ENCODE data around the gene RWDD3. TPM values are rescaled to one million over a fixed set of nuclear protein-coding genes. Genes with fewer than 3 reads are reported as not detected.

Gene RWDD3
- total RNA-seq, 2 donors from 2014 or later, result 13.5 to 20.8 TPM

GRCh38 chr1:95249916-95250315 lies 15.9 kb downstream of the RWDD3 start:
- H3K27me3 ChIP-seq, result no peaks in the 10 kb centered on the region
- TF ChIP-seq CTCF (IDR thresholded peaks at IDR 0.05) (no peak), POLR2A (IDR thresholded peaks at IDR 0.05) (no peak)
- no peak overlapping the region for H3K27ac ChIP-seq
- DNase-seq, result no peak
- no peaks in the 10 kb centered on the region for H3K36me3 ChIP-seq (replicated peaks in 1 of 2; ENCODE audit: insufficient read depth in 1 of 2, low read depth in 2 of 2)
- no peak overlapping the region for H3K4me3 ChIP-seq
- intact Hi-C loops (cut with DNase I), result no loop called here
- 50 to 79% methylated on average over 1 of the region's 1 CpG for WGBS, 2 donors
- H3K9me3 ChIP-seq, result no peaks in the 10 kb centered on the region
- no peak for ATAC-seq
- H3K4me1 ChIP-seq, result no peaks in the 10 kb centered on the region

- intact Hi-C loops (cut with DNase I), result no loop called here
- H3K27ac ChIP-seq, result no peak overlapping the region
- TF ChIP-seq POLR2A (IDR thresholded peaks at IDR 0.05) (no peak), CTCF (IDR thresholded peaks at IDR 0.05) (no peak)
- H3K9me3 ChIP-seq, result no peaks in the 10 kb centered on the region
- no peak for DNase-seq
- H3K36me3 ChIP-seq (replicated peaks in 1 of 2; ENCODE audit: insufficient read depth in 1 of 2, low read depth in 2 of 2), result no peaks in the 10 kb centered on the region
- H3K4me1 ChIP-seq, result no peaks in the 10 kb centered on the region
- no peak overlapping the region for H3K4me3 ChIP-seq
- WGBS, 2 donors, result 83 to 94% methylated on average over 4 of the region's 4 CpGs
- H3K27me3 ChIP-seq, result no peaks in the 10 kb centered on the region
- no peak for ATAC-seq
Measured at GRCh38 chr1:95252422-95252821, 18.4 kb downstream of the RWDD3 start.

GRCh38 chr1:95254959-95255358 lies 20.9 kb downstream of the RWDD3 start:
- Histone ChIP-seq H3K27ac (no peak overlapping the region), H3K4me1 (no peaks in the 10 kb centered on the region), H3K27me3 (no peaks in the 10 kb centered on the region), H3K9me3 (no peaks in the 10 kb centered on the region), H3K36me3 (replicated peaks in 1 of 2; ENCODE audit: insufficient read depth in 1 of 2, low read depth in 2 of 2) (no peaks in the 10 kb centered on the region), H3K4me3 (no peak overlapping the region)
- DNase-seq (no peak), ATAC-seq (no peak)
- no peak for TF ChIP-seq CTCF (IDR thresholded peaks at IDR 0.05)
- no peak for TF ChIP-seq POLR2A (IDR thresholded peaks at IDR 0.05)
- intact Hi-C loops (cut with DNase I), result no loop called here

- intact Hi-C loops (cut with DNase I), result no loop called here
- Histone ChIP-seq H3K27me3 (no peaks in the 10 kb centered on the region), H3K4me3 (no peak overlapping the region), H3K27ac (no peak overlapping the region), H3K9me3 (no peaks in the 10 kb centered on the region), H3K4me1 (no peaks in the 10 kb centered on the region), H3K36me3 (replicated peaks in 1 of 2; ENCODE audit: insufficient read depth in 1 of 2, low read depth in 2 of 2) (no peaks in the 10 kb centered on the region)
- TF ChIP-seq POLR2A (IDR thresholded peaks at IDR 0.05) (no peak), CTCF (IDR thresholded peaks at IDR 0.05) (no peak)
- ATAC-seq (no peak), DNase-seq (no peak)
- 48 to 55% methylated on average over 1 of the region's 1 CpG for WGBS, 2 donors
Measured at GRCh38 chr1:95255826-95256225, 21.8 kb downstream of the RWDD3 start.

GRCh38 chr1:95257758-95258157 lies 23.7 kb downstream of the RWDD3 start:
- Histone ChIP-seq H3K4me3 (no peak overlapping the region), H3K27ac (no peak overlapping the region), H3K36me3 (replicated peaks in 1 of 2; ENCODE audit: insufficient read depth in 1 of 2, low read depth in 2 of 2) (no peaks in the 10 kb centered on the region), H3K27me3 (no peaks in the 10 kb centered on the region), H3K4me1 (no peaks in the 10 kb centered on the region), H3K9me3 (no peaks in the 10 kb centered on the region)
- ATAC-seq, result peak; percentile 33
- DNase-seq, result no peak
- TF ChIP-seq POLR2A (IDR thresholded peaks at IDR 0.05), result no peak
- no peak for TF ChIP-seq CTCF (IDR thresholded peaks at IDR 0.05)
- 4 to 32% methylated on average over 1 of the region's 1 CpG for WGBS, 2 donors
- intact Hi-C loops (cut with DNase I), result no loop called here

Data from body of pancreas (tissue), 4 donors.